Prostate gland (tissue), 2 donors: ENCODE results near the gene BAHD1.

Source experiments
- CTCF ChIP-seq, 4 experiments: fragments of 200-600 bp in 2 of 4; fragments of 450-650 bp in 2 of 4; sonication (generic) in 2 of 4; IDR thresholded peaks; 1 replicate in 3 of 4; 2 replicates in 1 of 4; pipeline ENCODE4 v1.5.1; 2016 to 2019; ENCODE audit warnings: antibody characterized with exemption in 4 of 4, mild to moderate bottlenecking in 2 of 4, moderate library complexity in 2 of 4
- POLR2A ChIP-seq: fragments of 450-650 bp; IDR thresholded peaks from one replicate; pipeline ENCODE4 v1.6.1; 2016; ENCODE audit warnings: antibody characterized with exemption, mild to moderate bottlenecking
- POLR2AphosphoS5 ChIP-seq: sonication (generic); formaldehyde crosslinking; IDR thresholded peaks from one replicate; pipeline ENCODE4 v1.6.1; 2017; ENCODE audit warnings: antibody characterized with exemption

- no peak for TF ChIP-seq POLR2AphosphoS5
- no peak for TF ChIP-seq POLR2A
- TF ChIP-seq CTCF (IDR thresholded peaks at IDR 0.05), result no peak
These were observed 20.6 kb upstream of the BAHD1 start for GRCh38 chr15:40420071-40420713.
